Stimulated activated naive CD8-positive, alpha-beta T cell treated with anti-CD3 and anti-CD28 coated beads, Interleukin-15, Interleukin-2, amounts not matched to agents 100 ng/mL and 50 ng/mL, for 24 hours (primary cell): ENCODE results near the gene ARHGAP26.
"Not testable (repeated sequence)": the region's sequence is repeated elsewhere in the genome, so short reads cannot be mapped to it uniquely, and the experiment has no call there.

Experiments
- H3K27ac Mint-ChIP-seq: one replicate; pipeline ENCODE4 v1.8.0; 2021; ENCODE audit warnings: mild to moderate bottlenecking, mixed read lengths
- H3K27me3 Mint-ChIP-seq: one replicate; pipeline ENCODE4 v1.8.0; 2021; ENCODE audit warnings: mixed read lengths
- H3K36me3 Mint-ChIP-seq: one replicate; pipeline ENCODE4 v1.8.0; 2021; ENCODE audit warnings: low read depth, mixed read lengths
- H3K4me1 Mint-ChIP-seq: one replicate; pipeline ENCODE4 v1.8.0; 2021; ENCODE audit warnings: low read depth, mixed read lengths
- H3K4me3 Mint-ChIP-seq: one replicate; pipeline ENCODE4 v1.8.0; 2021; ENCODE audit warnings: mild to moderate bottlenecking, mixed read lengths
- H3K9me3 Mint-ChIP-seq: one replicate; pipeline ENCODE4 v1.8.0; 2021; ENCODE audit warnings: mixed read lengths

The ARHGAP26 gene

DNA sequence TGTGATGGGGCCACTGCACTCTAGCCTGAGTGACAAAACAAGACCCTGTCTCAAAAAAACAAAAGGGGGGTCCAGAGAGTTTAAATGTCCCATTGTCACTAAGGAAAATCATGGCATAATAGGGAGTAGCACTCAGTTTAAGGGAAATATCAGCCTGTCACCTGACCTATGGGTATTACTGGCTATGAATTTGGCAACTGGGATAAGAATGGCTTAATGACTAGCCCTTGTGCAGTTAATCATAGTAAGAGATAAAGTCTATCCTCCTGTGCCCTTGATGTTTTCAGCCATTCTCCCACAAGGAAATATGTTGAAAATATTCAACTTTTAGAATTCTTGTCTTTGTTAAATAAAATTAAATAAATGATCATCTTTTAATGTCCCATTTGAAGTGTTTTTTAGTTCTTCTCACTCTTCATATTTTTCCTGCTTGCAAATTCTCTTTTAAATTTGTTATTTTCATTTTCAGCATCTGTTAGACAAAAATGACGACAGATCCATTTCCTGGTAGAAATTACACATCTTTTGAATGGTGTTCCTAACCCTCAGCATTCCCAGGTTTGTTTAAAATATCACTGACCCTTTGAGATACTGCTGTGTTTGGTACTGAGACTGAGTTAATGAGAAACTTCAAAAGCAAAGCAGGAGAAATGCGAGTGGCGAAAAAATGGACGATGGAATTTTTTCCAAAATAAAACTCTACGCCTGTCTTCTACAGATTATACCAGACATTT is 191.4 kb downstream of the ARHGAP26 start:
- Mint-ChIP-seq H3K9me3 (no peaks in the 10 kb centered on the region), H3K27me3 (no peaks in the 10 kb centered on the region), H3K36me3 (peaks cover 6% of the 10 kb centered on the region), H3K27ac (no peak overlapping the region), H3K4me1 (peaks cover 29% of the 10 kb centered on the region), H3K4me3 (no peak overlapping the region)

DNA sequence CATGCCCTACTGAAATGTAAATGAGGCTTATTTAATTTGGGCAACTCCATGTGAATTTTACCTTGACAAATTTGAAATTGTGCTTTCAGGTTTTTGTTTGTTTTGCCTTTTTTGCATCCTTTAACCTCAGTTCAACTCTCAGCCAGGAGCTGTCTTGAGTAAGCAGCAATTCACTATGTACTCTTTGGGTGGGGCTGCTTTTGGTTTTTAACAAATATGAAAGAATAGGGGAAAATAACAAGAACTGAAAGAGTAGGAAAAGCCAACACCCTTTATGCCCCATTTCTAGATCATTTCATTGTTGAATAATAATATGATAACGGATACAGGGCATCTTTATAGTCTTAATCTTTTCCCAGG is 192.0 kb downstream of the ARHGAP26 start:
- Mint-ChIP-seq H3K27me3 (no peaks in the 10 kb centered on the region), H3K9me3 (no peaks in the 10 kb centered on the region), H3K27ac (no peak overlapping the region), H3K4me1 (peaks cover 29% of the 10 kb centered on the region), H3K36me3 (peaks cover 6% of the 10 kb centered on the region), H3K4me3 (no peak overlapping the region)

DNA sequence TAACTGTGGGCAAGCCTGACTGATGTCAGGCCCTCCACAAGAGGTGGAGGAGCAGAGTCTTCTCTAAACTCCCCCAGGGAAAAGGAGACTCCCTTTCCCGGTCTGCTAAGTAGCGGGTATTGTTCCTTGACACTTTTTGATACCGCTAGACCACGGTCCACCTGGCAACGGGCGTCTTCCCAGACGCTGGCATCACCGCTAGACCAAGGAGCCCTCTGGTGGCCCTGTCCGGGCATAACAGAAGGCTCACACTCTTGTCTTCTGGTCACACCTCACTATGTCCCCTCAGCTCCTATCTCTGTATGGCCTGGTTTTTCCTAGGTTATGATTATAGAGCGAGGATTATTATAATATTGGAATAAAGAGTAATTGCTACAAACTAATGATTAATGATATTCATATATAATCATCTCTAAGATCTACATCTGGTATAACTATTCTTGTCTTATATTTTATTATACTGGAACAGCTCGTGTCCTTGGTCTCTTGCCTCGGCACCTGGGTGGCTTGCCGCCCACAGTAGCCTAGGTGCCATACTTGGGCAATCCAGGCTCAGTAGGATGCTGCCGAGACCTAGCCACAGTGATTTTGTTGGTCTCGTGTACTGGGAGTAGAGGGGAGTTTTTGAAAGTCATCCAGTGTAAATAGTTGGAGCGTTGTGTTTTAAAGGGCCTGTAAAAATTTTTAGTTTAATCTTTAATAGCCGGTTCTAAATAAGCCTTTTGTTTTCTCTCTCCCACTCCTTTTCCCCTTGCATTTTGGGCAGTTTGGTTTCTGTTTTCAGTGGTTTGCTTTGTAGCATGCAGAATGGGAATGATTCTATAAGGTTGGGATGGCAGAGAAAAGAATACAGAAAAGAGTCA is 195.3 kb downstream of the ARHGAP26 start:
- H3K4me3 Mint-ChIP-seq, H3K27ac Mint-ChIP-seq, H3K36me3 Mint-ChIP-seq, H3K27me3 Mint-ChIP-seq, H3K9me3 Mint-ChIP-seq: not testable (repeated sequence)
- H3K4me1 Mint-ChIP-seq = peaks cover 28% of the 10 kb centered on the region

DNA sequence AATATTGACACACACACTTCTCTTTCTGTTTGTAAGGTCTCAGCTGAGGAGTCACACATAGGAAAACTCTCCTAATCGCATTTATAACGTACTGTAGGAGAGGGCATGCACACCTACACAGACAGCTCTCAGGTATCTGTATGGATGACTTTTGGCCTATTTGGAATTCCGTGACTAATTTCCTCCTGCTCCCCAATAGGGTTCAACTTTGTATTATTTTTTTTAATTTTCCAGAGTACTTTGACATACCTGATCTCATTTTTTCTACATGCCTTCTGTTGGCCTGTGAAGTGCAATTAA is 195.9 kb downstream of the ARHGAP26 start:
- Mint-ChIP-seq H3K9me3 (no peaks in the 10 kb centered on the region), H3K4me3 (no peak overlapping the region), H3K27me3 (no peaks in the 10 kb centered on the region), H3K27ac (no peak overlapping the region), H3K36me3 (peaks cover 6% of the 10 kb centered on the region), H3K4me1 (peaks cover 29% of the 10 kb centered on the region)

DNA sequence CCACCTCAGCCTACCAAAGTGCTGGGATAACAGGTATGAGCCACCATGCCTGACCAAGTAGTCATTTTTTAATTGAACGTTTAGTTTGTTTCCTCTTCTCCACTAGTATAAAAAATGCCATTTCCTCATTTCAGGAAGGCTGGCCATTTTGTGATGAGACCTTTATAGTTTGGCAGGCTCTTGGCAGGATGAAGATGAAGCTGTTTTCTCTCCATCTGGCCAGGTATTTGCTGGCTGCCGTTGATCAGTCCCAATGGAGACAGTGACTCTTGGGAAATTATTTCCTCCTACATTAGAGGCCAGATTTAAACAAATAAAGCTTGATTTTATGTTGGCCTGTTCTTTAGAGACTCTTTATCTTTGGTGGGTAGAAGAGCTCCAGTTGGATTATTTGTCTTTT is 199.0 kb downstream of the ARHGAP26 start:
- H3K27ac Mint-ChIP-seq = peak overlapping the region; percentile 29
- no peaks in the 10 kb centered on the region for H3K9me3 Mint-ChIP-seq
- no peaks in the 10 kb centered on the region for H3K27me3 Mint-ChIP-seq
- H3K36me3 Mint-ChIP-seq = no peaks in the 10 kb centered on the region
- H3K4me1 Mint-ChIP-seq = peaks cover 57% of the 10 kb centered on the region
- H3K4me3 Mint-ChIP-seq = no peak overlapping the region

DNA sequence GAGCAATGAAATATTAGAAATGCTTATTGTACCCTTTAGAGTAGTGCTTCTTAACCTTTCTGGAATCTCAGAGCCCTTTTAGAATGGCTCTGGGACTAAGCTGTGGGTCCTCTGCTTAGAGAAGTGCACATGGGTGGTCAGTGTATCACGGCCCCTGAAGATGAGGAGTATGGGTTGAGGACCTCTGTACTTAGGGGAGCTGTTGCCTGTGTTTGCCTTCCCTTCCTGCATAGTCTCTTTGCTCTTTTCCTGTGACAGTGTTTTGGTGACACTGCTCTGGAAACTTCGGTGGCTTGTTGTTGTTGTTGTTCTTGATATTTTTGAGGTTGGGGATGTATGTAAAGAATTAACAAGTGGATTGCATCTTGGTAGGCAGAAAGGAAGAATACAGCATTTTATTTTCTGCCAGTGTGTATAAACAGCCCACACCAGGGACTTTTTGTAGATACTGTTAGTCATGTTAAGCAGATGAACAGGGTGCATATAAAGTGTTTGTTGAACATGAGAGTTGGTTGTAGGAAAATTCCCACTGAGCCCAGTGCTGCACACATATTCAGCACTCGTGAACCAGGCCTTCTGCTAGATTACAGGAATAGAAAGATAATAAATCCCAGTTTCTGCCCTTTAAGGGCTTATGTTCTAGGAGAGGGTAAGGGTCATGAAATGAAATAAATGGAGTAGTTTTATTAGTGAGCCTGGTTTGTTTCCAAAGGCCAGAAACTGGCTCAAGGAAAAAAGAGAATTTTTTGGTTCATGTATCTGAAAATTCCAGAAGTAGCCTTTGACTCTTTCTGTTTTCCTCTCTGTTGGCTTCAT is 199.7 kb downstream of the ARHGAP26 start:
- H3K4me3 Mint-ChIP-seq = no peak overlapping the region
- H3K4me1 Mint-ChIP-seq = peaks cover 57% of the 10 kb centered on the region
- H3K27me3 Mint-ChIP-seq = no peaks in the 10 kb centered on the region
- peak overlapping the region; percentile 29 for H3K27ac Mint-ChIP-seq
- peaks cover 3% of the 10 kb centered on the region for H3K36me3 Mint-ChIP-seq
- H3K9me3 Mint-ChIP-seq = no peaks in the 10 kb centered on the region

DNA sequence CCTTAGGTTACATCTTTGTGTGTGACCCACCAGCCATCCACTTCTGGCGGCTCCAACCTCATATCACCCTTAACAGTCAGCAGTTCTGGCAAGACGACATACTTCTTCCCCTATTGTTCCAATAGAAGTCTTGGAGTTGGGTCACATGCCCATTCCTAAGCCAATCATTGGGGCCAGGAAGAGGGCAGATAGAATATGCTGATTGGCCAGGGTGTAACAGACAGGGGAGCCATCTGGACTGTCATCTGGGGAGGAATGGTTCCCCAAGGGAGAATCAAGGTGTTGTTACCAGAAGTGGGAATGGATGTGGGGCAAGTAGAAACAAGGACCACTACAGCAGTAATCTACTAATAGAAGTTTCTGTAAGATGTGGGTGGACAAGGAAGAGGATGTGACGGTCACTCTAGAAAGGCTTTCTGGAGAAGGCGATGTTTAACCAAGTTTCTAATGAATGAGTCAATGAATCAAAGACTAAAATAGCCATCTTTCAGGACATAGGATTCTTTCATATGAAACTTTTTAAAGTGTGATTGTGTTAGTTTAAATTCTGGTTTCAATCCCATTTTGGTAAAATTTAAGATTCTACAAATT is 200.4 kb downstream of the ARHGAP26 start:
- Mint-ChIP-seq H3K27me3 (no peaks in the 10 kb centered on the region), H3K4me1 (peaks cover 60% of the 10 kb centered on the region)

DNA sequence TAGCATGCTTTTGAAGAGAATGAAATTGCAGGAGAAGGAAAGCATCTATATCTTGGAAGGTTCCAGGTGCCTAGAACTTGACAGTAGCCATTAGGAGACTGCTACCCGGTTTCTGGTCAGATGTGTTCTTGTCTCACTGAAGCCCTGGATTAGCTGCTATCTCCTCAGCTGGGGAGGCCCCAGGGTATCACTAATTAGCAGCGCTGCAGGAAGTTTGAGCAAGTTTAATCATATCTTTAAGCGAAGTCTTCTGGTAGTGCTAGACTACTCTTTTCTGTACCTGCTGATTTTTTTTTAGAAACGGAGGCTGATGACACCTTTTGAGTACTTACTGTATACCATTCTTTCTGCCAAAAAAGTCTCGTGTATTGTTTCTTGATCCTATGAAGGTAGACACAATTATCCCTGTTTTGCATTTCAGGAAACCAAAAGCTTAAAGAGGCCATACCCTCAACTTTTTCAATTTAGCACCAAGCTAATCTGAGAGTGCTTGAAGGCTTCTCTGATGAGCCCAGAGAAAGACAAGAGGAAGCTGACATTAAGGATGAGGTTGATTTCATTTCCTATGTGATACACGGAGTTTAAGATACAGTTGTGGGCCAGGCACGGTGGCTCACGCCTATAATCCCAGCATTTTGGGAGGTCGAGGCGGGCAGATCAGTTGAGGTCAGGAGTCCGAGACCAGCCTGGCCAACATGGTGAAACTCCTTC is 201.3 kb downstream of the ARHGAP26 start:
- no peak overlapping the region for H3K4me3 Mint-ChIP-seq
- peaks cover 65% of the 10 kb centered on the region for H3K4me1 Mint-ChIP-seq
- no peaks in the 10 kb centered on the region for H3K27me3 Mint-ChIP-seq
- peak overlapping the region; percentile 53 for H3K27ac Mint-ChIP-seq
- H3K36me3 Mint-ChIP-seq = peaks cover 4% of the 10 kb centered on the region
- no peaks in the 10 kb centered on the region for H3K9me3 Mint-ChIP-seq

More for the DNA sequence above, 200.4 kb downstream of the ARHGAP26 start:
- H3K4me3 Mint-ChIP-seq = no peak overlapping the region
- no peaks in the 10 kb centered on the region for H3K9me3 Mint-ChIP-seq
- peaks cover 4% of the 10 kb centered on the region for H3K36me3 Mint-ChIP-seq
- H3K27ac Mint-ChIP-seq = peak overlapping the region; percentile 29

DNA sequence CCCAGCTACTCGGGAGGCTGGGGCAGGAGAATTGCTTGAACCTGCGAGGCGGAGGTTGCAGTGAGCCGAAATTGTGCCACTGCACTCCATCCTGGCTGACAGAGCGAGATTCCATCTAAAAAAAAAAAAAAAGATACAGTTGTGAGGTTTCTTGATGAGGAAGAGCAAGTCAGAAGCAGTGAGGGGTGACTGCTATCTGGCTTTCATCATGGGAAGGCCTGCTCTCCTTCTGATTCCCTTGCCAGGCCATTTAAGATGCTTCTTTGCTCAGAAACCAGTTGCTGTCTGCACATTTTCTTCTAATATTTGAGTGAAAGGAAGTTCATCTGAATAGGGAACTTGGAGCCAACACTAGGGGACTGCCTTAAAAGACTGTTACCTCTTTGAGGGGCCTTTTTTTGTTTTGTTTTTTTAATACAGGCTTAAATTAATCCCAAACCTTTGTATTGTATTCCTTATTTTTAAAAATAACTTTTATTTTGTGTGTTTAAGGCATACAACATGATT is 201.9 kb downstream of the ARHGAP26 start:
- Mint-ChIP-seq H3K27me3 (no peaks in the 10 kb centered on the region), H3K9me3 (no peaks in the 10 kb centered on the region), H3K4me3 (no peak overlapping the region), H3K4me1 (peaks cover 72% of the 10 kb centered on the region), H3K36me3 (peaks cover 4% of the 10 kb centered on the region), H3K27ac (peak overlapping the region; percentile 53)

DNA sequence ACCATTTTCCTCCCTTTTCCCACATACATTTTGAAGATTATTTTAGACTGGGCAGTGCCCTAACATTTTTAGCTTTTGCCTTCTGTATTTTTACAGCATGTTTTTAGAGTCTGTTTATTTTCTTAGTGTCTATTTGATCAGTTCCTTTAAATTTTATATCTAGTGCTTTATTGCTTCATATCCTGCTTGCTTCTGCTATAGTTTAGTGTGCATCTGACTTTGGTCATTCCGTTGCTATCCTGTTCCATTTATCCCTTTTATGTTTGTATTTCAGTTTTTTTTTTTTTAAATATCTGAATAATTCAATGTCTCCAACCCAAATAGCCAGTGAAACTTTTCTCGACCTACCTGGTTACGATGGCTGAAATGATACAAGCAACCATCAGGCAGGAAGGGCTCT is 203.8 kb downstream of the ARHGAP26 start:
- peak overlapping the region; percentile 34 for H3K27ac Mint-ChIP-seq
- peaks cover 90% of the 10 kb centered on the region for H3K4me1 Mint-ChIP-seq

DNA sequence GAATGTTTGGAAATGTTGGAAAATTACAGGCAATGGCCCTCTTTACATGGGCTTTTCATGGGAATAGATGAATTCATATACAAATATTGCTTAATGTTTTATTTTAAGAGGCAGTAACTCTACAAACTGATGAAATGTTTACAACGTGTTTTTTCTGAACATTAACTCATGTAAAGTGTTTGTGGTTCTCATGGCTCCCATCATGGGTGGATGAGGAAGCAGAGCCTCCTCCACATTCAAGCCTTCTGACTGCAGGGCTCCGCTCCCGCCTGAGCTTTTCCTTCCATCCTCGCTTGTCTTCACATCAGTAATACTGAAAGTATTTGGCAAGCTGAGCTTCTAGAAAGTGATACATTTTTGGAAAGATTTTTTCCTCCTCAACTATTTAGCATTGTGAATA is 204.2 kb downstream of the ARHGAP26 start:
- no peaks in the 10 kb centered on the region for H3K9me3 Mint-ChIP-seq
- H3K27ac Mint-ChIP-seq = peak overlapping the region; percentile 36
- H3K4me3 Mint-ChIP-seq = peak overlapping the region; percentile 23
- H3K27me3 Mint-ChIP-seq = no peaks in the 10 kb centered on the region
- H3K4me1 Mint-ChIP-seq = peaks cover 91% of the 10 kb centered on the region
- H3K36me3 Mint-ChIP-seq = peaks cover 4% of the 10 kb centered on the region

More for the DNA sequence above, 203.8 kb downstream of the ARHGAP26 start:
- Mint-ChIP-seq H3K36me3 (peaks cover 4% of the 10 kb centered on the region), H3K9me3 (no peaks in the 10 kb centered on the region), H3K27me3 (no peaks in the 10 kb centered on the region), H3K4me3 (no peak overlapping the region)

DNA sequence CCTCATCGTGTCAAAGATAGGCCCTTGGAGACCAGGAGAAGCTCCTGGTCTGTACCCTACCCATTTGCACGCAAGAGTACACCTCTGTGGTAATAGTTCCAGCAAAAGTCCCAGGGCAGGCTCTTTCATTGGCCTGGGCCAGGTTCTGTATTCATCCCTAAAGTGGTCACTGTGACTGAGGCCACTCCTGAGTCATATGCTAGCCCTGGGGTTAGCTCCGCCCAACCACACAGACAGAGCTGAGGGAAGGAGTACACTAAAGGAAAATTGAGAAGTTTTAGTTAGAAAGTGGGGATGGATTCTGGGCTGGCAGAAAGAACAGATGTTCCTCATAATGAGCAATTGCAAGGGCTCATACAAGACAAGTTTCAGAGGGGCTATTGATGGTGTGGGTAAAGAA is 206.7 kb downstream of the ARHGAP26 start:
- Mint-ChIP-seq H3K4me1 (peaks cover 82% of the 10 kb centered on the region), H3K4me3 (no peak overlapping the region), H3K9me3 (no peaks in the 10 kb centered on the region), H3K36me3 (peaks cover 4% of the 10 kb centered on the region), H3K27me3 (no peaks in the 10 kb centered on the region), H3K27ac (peak overlapping the region; percentile 95)

DNA sequence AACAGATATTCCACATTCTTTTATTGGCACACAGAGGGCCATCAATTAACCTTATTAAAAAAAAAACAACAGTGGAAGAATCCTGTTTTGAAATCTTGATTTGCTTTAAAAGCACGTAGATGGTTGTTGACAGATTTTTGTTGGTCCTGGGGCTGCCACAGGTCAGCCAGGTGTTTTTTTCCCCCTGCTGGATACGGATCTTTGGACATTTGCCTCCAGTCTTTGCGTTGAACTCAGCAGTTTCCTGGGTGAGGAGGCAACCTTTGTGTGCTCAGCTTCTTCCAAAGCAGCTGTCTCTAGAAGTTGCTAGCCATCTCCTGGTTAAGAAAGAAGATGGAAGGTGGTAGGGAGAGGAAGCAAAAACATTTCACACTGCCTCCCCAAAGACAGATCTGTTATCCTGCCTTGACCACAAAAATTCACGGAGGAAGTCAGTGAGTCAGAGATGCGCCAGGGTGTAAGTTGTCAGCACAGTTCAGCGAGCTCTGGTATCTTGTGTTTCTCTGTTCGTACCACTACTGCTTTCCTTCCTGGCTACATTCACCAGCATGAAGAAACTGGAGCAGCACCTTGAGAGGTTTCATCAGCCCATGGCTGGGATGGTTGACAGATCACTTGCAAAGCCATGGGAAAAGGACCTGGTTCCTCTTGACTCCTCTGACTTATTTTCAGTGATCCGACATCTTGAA is 207.3 kb downstream of the ARHGAP26 start:
- Mint-ChIP-seq H3K9me3 (no peaks in the 10 kb centered on the region), H3K4me1 (peaks cover 82% of the 10 kb centered on the region), H3K4me3 (peak overlapping the region; percentile 71), H3K27ac (peak overlapping the region; percentile 95), H3K27me3 (no peaks in the 10 kb centered on the region), H3K36me3 (peaks cover 4% of the 10 kb centered on the region)
